HFF-Myc (cell line): ENCODE data around the gene SPACA5B.
"Not testable (repeated sequence)": the region's sequence is repeated elsewhere in the genome, so short reads cannot be mapped to it uniquely, and the experiment has no call there.

ENCODE experiments used
- DNase-seq: peaks from one replicate; pipeline ENCODE4 v3.0.0-alpha.2; 2011; ENCODE audit warnings: low read depth; ENCODE audit errors: extremely low read depth
- H3K4me3 ChIP-seq: replicated peaks from 2 replicates; pipeline ENCODE4 v1.5.1; 2011; ENCODE audit warnings: low read depth, mild to moderate bottlenecking, control low read depth, low read length
- CTCF ChIP-seq: IDR thresholded peaks from 2 replicates; pipeline ENCODE4 v1.5.1; 2012; ENCODE audit warnings: mild to moderate bottlenecking, low read depth, low read length, control low read depth; ENCODE audit errors: missing control alignments

Gene SPACA5B

DNA sequence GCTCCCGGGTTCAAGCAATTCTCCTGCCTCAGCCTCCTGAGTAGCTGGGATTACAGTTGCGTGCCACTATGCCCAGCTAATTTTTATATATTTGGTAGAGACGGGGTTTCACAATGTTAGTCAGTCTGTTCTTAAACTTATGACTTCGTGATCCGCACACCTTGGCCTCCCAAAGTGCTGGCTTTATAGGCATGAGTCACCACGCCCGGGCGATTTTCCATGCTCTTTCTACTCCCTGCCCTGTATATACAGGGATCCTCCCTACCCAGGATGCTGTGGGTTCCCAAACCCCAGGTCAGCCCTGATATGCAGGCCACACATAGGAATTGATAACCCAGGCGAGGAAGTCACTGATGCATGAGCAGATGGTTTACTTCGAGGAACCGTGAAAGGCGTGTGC is 34.8 kb downstream of the SPACA5B start:
- DNase-seq, result no peak
- no peak overlapping the region for H3K4me3 ChIP-seq
- no peak for TF ChIP-seq CTCF

GRCh38 chrX:48166322-48166721 is 35.9 kb downstream of the SPACA5B start:
- not testable (repeated sequence) for H3K4me3 ChIP-seq, DNase-seq

- no peak overlapping the region for H3K4me3 ChIP-seq
- no peak for DNase-seq
- TF ChIP-seq CTCF, result no peak
Observed at GRCh38 chrX:48179691-48180090, 49.3 kb downstream of the SPACA5B start.

GRCh38 chrX:48180811-48181210 is 50.4 kb downstream of the SPACA5B start:
- H3K4me3 ChIP-seq, result no peak overlapping the region
- DNase-seq, result no peak
- no peak for TF ChIP-seq CTCF

GRCh38 chrX:48181882-48182281 is 51.5 kb downstream of the SPACA5B start:
- DNase-seq, H3K4me3 ChIP-seq: not testable (repeated sequence)
